WTC11 (cell line): ENCODE data around the gene PIGU.

Experiments used
- ARID4B ChIP-seq: sonication (generic); formaldehyde crosslinking; IDR thresholded peaks from 2 replicates; pipeline ENCODE4 v1.8.0; 2023; ENCODE audit warnings: missing genetic modification reagents, mild to moderate bottlenecking, borderline replicate concordance
- CBFB ChIP-seq: sonication (generic); formaldehyde crosslinking; IDR thresholded peaks from 2 replicates; pipeline ENCODE4 v1.8.1; 2022; ENCODE audit warnings: mild to moderate bottlenecking, low read depth, missing genetic modification reagents
- CREM ChIP-seq: sonication (generic); formaldehyde crosslinking; IDR thresholded peaks from 2 replicates; pipeline ENCODE4 v1.8.1; 2022; ENCODE audit warnings: mild to moderate bottlenecking, missing genetic modification reagents, moderate library complexity
- CTCF ChIP-seq: fragments of 200-600 bp; IDR thresholded peaks from 2 replicates; pipeline ENCODE4 v1.8.0; 2022; ENCODE audit warnings: antibody characterized with exemption
- FOXJ3 ChIP-seq: sonication (generic); formaldehyde crosslinking; IDR thresholded peaks from 2 replicates; pipeline ENCODE4 v1.9.0; 2021; ENCODE audit warnings: missing genetic modification reagents, mild to moderate bottlenecking, borderline replicate concordance
- IRF1 ChIP-seq: sonication (generic); formaldehyde crosslinking; IDR thresholded peaks from 2 replicates; pipeline ENCODE4 v1.8.0; 2023; ENCODE audit warnings: missing genetic modification reagents
- JUN ChIP-seq: sonication (generic); formaldehyde crosslinking; IDR thresholded peaks from 2 replicates; pipeline ENCODE4 v1.8.0; 2023; ENCODE audit warnings: mild to moderate bottlenecking, missing genetic modification reagents
- MAX ChIP-seq: sonication (generic); formaldehyde crosslinking; IDR thresholded peaks from 2 replicates; pipeline ENCODE4 v1.8.0; 2022; ENCODE audit warnings: mild to moderate bottlenecking, missing genetic modification reagents
- NR3C1 ChIP-seq: sonication (generic); formaldehyde crosslinking; conservative IDR thresholded peaks from 2 replicates; pipeline ENCODE4 v1.8.1; 2023; ENCODE audit warnings: low read depth, mild to moderate bottlenecking, missing genetic modification reagents
- SMAD4 ChIP-seq: sonication (generic); formaldehyde crosslinking; IDR thresholded peaks from 2 replicates; pipeline ENCODE4 v1.8.0; 2022; ENCODE audit warnings: mild to moderate bottlenecking, missing genetic modification reagents
- ZNF121 ChIP-seq: sonication (generic); formaldehyde crosslinking; IDR thresholded peaks from 2 replicates; pipeline ENCODE4 v1.8.0; 2023; ENCODE audit warnings: missing genetic modification reagents
- ZNF425 ChIP-seq: fragments of 250-450 bp; sonication (Bioruptor Pico); conservative IDR thresholded peaks from 2 replicates; pipeline ENCODE4 v1.9.0; 2021; ENCODE audit warnings: mild to moderate bottlenecking

- TF ChIP-seq CREM = no peak
- peak; percentile 42; the same call in 1 of the 2 replicates for TF ChIP-seq ZNF121 (CRISPR knock-in tag)
- TF ChIP-seq CTCF = no peak
- TF ChIP-seq CBFB = no peak
- TF ChIP-seq IRF1 (CRISPR knock-in tag) = no peak
- TF ChIP-seq JUN (CRISPR knock-in tag) = no peak
- no peak for TF ChIP-seq MAX (CRISPR knock-in tag)
- TF ChIP-seq FOXJ3 = no peak
- no peak for TF ChIP-seq ZNF425 (CRISPR knock-in tag)
- no peak for TF ChIP-seq SMAD4 (CRISPR knock-in tag)
- no peak for TF ChIP-seq ARID4B
- no peak for TF ChIP-seq NR3C1 (CRISPR knock-in tag)
Observed at GRCh38 chr20:34628026-34628425, 48.9 kb downstream of the PIGU start.
